Liver (tissue), 9 donors: ENCODE data around the gene CASZ1. TPM values are rescaled to one million over a fixed set of nuclear protein-coding genes. Genes with fewer than 3 reads are reported as not detected.

Source experiments
- DNase-seq: peaks from one replicate; pipeline ENCODE4 v3.0.0-alpha.2; 2017; ENCODE audit warnings: low spot score
- H3K27ac ChIP-seq, 2 donors: one replicate each; pipeline ENCODE4 v1.7.0; 2013; ENCODE audit warnings: inconsistent platforms in 2 of 2, low read length in 2 of 2, control low read depth in 1 of 2, low read depth in 1 of 2, mild to moderate bottlenecking in 1 of 2
- H3K27me3 ChIP-seq, 4 donors: one replicate each; pipeline versions ENCODE4 v1.6.1 to v1.7.0; 2013; ENCODE audit warnings: low read length in 3 of 4, inconsistent platforms in 1 of 4, mild to moderate bottlenecking in 1 of 4, moderate library complexity in 1 of 4; ENCODE audit not compliant: control insufficient read depth in 4 of 4, insufficient read depth in 4 of 4
- H3K36me3 ChIP-seq, 4 donors: one replicate each; pipeline versions ENCODE4 v1.6.1 to v1.7.0; 2013; ENCODE audit warnings: low read length in 3 of 4, mild to moderate bottlenecking in 3 of 4, low read depth in 1 of 4, moderate library complexity in 1 of 4; ENCODE audit not compliant: control insufficient read depth in 4 of 4, insufficient read depth in 3 of 4
- H3K4me1 ChIP-seq, 4 donors: one replicate each; pipeline versions ENCODE4 v1.6.1 to v1.7.0; 2013; ENCODE audit warnings: low read length in 3 of 4, mild to moderate bottlenecking in 3 of 4, moderate library complexity in 1 of 4; ENCODE audit not compliant: control insufficient read depth in 4 of 4, insufficient read depth in 4 of 4
- H3K4me3 ChIP-seq, 3 donors: one replicate each; pipeline versions ENCODE4 v1.6.1 to v1.7.0; 2013; ENCODE audit warnings: low read length in 3 of 3, control low read depth in 1 of 3, low read depth in 1 of 3, mild to moderate bottlenecking in 1 of 3
- H3K9ac ChIP-seq, 2 donors: one replicate each; pipeline ENCODE4 v1.7.0; 2013; ENCODE audit warnings: low read length in 2 of 2, mild to moderate bottlenecking in 2 of 2, moderate library complexity in 2 of 2, control low read depth in 1 of 2, low read depth in 1 of 2
- H3K9me3 ChIP-seq, 4 donors: one replicate each; pipeline versions ENCODE4 v1.6.1 to v1.7.0; 2013; ENCODE audit warnings: low read length in 3 of 4; ENCODE audit not compliant: control insufficient read depth in 4 of 4
- ATF3 ChIP-seq: IDR thresholded peaks from 2 replicates; pipeline ENCODE4 v1.6.1; 2016; ENCODE audit warnings: antibody characterized with exemption
- EGR1 ChIP-seq, 2 donors: IDR thresholded peaks; 2 replicates each; pipeline ENCODE4 v1.6.1; 2016 to 2018; ENCODE audit warnings: antibody characterized with exemption in 2 of 2, low read depth in 2 of 2
- FOXA2 ChIP-seq: IDR thresholded peaks from 2 replicates; pipeline ENCODE4 v1.6.1; 2016; ENCODE audit warnings: antibody characterized with exemption
- GABPA ChIP-seq, 2 donors: IDR thresholded peaks in 1 of 2; conservative IDR thresholded peaks in 1 of 2; 2 replicates each; pipeline ENCODE4 v1.6.1; 2016; ENCODE audit warnings: antibody characterized with exemption in 2 of 2, mild to moderate bottlenecking in 1 of 2, moderate library complexity in 1 of 2
- HNF4A ChIP-seq, 2 donors: conservative IDR thresholded peaks; 2 replicates each; pipeline ENCODE4 v1.6.1; 2016; ENCODE audit warnings: antibody characterized with exemption in 2 of 2, mild to moderate bottlenecking in 2 of 2
- JUND ChIP-seq, 2 donors: IDR thresholded peaks; 2 replicates each; pipeline ENCODE4 v1.6.1; 2016; ENCODE audit warnings: antibody characterized with exemption in 2 of 2
- RAD21 ChIP-seq, 2 donors: IDR thresholded peaks; 2 replicates each; pipeline ENCODE4 v1.6.1; 2016; ENCODE audit warnings: antibody characterized with exemption in 2 of 2, mild to moderate bottlenecking in 2 of 2
- REST ChIP-seq: IDR thresholded peaks from 2 replicates; pipeline ENCODE4 v1.6.1; 2016; ENCODE audit warnings: antibody characterized with exemption, mild to moderate bottlenecking
- RXRA ChIP-seq, 2 donors: IDR thresholded peaks; 2 replicates each; pipeline ENCODE4 v1.6.1; 2017 to 2018; ENCODE audit warnings: antibody characterized with exemption in 2 of 2, mild to moderate bottlenecking in 1 of 2
- SP1 ChIP-seq: IDR thresholded peaks from 2 replicates; pipeline ENCODE4 v1.6.1; 2018; ENCODE audit warnings: antibody characterized with exemption, mild to moderate bottlenecking
- TAF1 ChIP-seq: conservative IDR thresholded peaks from 2 replicates; pipeline ENCODE4 v1.6.1; 2016; ENCODE audit warnings: antibody characterized with exemption, mild to moderate bottlenecking
- YY1 ChIP-seq: IDR thresholded peaks from 2 replicates; pipeline ENCODE4 v1.6.1; 2016; ENCODE audit warnings: antibody characterized with exemption, mild to moderate bottlenecking
- ZBTB33 ChIP-seq: IDR thresholded peaks from 2 replicates; pipeline ENCODE4 v1.6.1; 2016; ENCODE audit warnings: antibody characterized with exemption
- WGBS: extraction: QIAGEN DNeasy Blood & Tissue Kit; methylation state at CpG from one replicate; pipeline ENCODE4 v1.1.7; 2013; 5-methylcytosine and 5-hydroxymethylcytosine counted together
- polyA plus RNA-seq, 2 donors: library from polyadenylated mRNA; stranded (reverse) in 1 of 2; unstranded in 1 of 2; fragments of 200-250 nt in 1 of 2; fragments of >200 nt in 1 of 2; fragmentation: Nextera tagmentation in 1 of 2; extraction: Ambion mirVana in 1 of 2; gene quantifications; one replicate each; pipeline versions ENCODE4 v1.2.1 to v1.2.3, GENCODE V29; 2013 to 2015
- total RNA-seq, 2 donors: library from RNA; depleted of rRNA; stranded (reverse); fragments of >200 nt; gene quantifications; one replicate each; pipeline ENCODE4 v1.2.3, GENCODE V29; 2014
- TF ChIP-seq, protein P1 (sequence below): IDR thresholded peaks from 2 replicates; pipeline ENCODE4 v1.6.1; 2016; ENCODE audit warnings: antibody characterized with exemption
- donor health status: healthy.
- donor health status: healthy.
- donor health status: healthy.
- donor health status: healthy.
- donor health status: healthy.

The CASZ1 gene
- total and polyA plus RNA-seq, 4 donors = 1.0 to 3.5 (median 1.9) TPM

DNA sequence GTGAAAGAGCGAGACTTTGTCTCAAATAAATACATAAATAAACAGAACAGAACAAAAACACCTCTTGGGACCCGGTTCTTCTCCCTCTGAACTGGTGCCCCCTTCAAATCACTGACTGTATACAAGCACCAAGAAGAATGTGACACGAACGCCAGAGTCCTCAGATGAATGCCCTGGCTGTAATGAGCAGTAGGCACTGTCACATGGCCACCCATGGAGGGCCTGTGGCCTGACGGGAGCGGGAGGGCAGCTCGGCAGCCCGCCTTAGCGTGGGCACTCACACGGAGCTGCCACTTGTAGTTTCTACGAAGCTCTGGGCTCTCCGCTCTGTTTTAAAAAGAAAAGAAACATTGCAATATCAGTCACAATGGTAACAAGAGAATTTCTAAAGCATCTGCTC is 175.7 kb downstream of the CASZ1 start:
- DNase-seq = no peak
- TF ChIP-seq RAD21 (IDR thresholded peaks at IDR 0.05) (no peak), ZBTB33 (no peak), YY1 (no peak), GABPA (IDR thresholded peaks at IDR 0.05 in 1 of 2, conservative IDR thresholded peaks at IDR 0.05 in 1 of 2) (no peak), FOXA2 (no peak), HNF4A (conservative IDR thresholded peaks at IDR 0.05) (no peak)
- TF ChIP-seq, protein P1, sequence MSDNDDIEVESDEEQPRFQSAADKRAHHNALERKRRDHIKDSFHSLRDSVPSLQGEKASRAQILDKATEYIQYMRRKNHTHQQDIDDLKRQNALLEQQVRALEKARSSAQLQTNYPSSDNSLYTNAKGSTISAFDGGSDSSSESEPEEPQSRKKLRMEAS = no peak
- 96% methylated on average over 12 of the region's 12 CpGs for WGBS

DNA sequence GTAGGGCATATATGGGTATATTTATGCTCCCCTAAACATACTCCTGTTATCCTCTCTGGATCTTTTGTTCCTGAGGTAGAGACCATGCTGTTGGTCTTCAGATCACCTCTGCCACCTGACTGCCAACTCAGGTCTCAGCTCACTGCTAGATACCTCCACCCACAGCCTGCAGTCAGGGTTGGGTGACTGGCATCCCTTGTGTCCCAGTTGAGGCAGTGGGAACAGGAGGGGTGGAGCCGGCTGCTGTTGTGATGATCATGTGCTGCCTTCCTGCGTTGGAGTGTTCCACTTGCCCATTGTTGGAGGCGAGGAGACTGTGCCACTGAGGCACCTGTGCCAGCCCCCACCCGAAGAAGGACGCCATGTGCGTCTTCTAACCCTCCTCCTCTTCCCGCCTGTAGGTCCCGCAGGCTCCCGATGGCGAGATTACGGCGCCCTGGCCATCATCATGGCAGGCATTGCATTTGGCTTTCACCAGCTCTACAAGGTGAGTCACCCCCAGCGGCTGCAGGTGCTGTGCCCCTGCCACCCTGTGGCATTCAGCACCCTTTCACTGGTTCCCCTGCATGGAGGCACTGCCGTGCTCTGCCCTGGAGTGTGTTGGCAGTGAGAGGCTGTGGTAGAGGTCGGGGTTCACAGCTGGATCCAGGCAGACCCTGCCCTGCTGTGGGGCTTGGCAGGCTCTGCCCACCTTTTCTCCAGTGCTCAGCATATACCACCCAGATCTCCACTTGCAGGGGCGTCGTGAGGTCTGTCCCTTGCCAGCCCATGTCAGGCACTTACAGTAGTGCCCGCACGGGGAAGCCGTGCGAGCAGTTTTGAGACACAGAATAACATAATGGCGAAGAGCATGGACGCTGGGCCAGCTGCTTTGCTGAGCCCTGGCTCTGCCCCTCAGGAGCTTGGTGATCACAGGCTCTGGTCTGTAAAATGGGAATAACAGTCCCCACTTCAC is 178.2 kb downstream of the CASZ1 start:
- no peak for TF ChIP-seq ZBTB33
- no peak for TF ChIP-seq EGR1 (IDR thresholded peaks at IDR 0.05; ENCODE audit: low read depth in 2 of 2)
- TF ChIP-seq ATF3 = no peak
- TF ChIP-seq, protein P1 = no peak
- WGBS = 98% methylated on average over 23 of the region's 23 CpGs
- Histone ChIP-seq H3K36me3 (peaks cover 2 to 10% (median 7%) of the 10 kb centered on the region in 4 donors), H3K9ac (no peak overlapping the region), H3K4me1 (no peaks in the 10 kb centered on the region), H3K9me3 (no peaks in the 10 kb centered on the region), H3K27ac (no peak overlapping the region), H3K4me3 (no peak overlapping the region), H3K27me3 (no peaks in the 10 kb centered on the region)
- DNase-seq = no peak

More for the DNA sequence above, 175.7 kb downstream of the CASZ1 start:
- Histone ChIP-seq H3K9me3 (no peaks in the 10 kb centered on the region), H3K9ac (no peak overlapping the region), H3K27ac (no peak overlapping the region), H3K36me3 (peaks cover 2 to 13% (median 9%) of the 10 kb centered on the region in 4 donors), H3K4me1 (peaks cover 0 to 11% (median 4%) of the 10 kb centered on the region in 4 donors), H3K4me3 (no peak overlapping the region), H3K27me3 (no peaks in the 10 kb centered on the region)

GRCh38 chr1:10617318-10617717 is 179.1 kb downstream of the CASZ1 start:
- no peaks in the 10 kb centered on the region for H3K9me3 ChIP-seq
- no peak for TF ChIP-seq JUND (IDR thresholded peaks at IDR 0.05)
- TF ChIP-seq FOXA2 = no peak
- no peak for TF ChIP-seq SP1
- no peak for TF ChIP-seq RAD21 (IDR thresholded peaks at IDR 0.05)
- TF ChIP-seq, protein P1 = no peak
- no peak for TF ChIP-seq REST
- TF ChIP-seq YY1 = no peak
- no peak for TF ChIP-seq RXRA (IDR thresholded peaks at IDR 0.05)
- no peak for TF ChIP-seq ZBTB33
- no peak for TF ChIP-seq TAF1

More at GRCh38 chr1:10617318-10617717, 179.1 kb downstream of the CASZ1 start:
- Histone ChIP-seq H3K27me3 (no peaks in the 10 kb centered on the region), H3K9ac (no peak overlapping the region), H3K27ac (no peak overlapping the region), H3K4me1 (no peaks in the 10 kb centered on the region), H3K36me3 (peaks cover 2 to 7% (median 4%) of the 10 kb centered on the region in 4 donors), H3K4me3 (no peak overlapping the region)
- WGBS = 97% methylated on average over 5 of the region's 5 CpGs
- DNase-seq = no peak
